ENCODE data around the gene BCR.
A peak's percentile ranks its signal among the peaks of the same experiment; 100 is the strongest.

The BCR gene

GRCh38 chr22:23213022-23213555 lies 32.8 kb downstream of the BCR start:
- no peak for DNase-seq (ENCODE audit: low read depth in 1 of 2, low spot score in 1 of 2)
- Histone ChIP-seq H3K27me3 (ENCODE audit: insufficient read depth, poor library complexity, severe bottlenecking) (no peaks in the 10 kb centered on the region), H3K27ac (replicated peaks) (peak overlapping the region; percentile 4), H3K4me3 (replicated peaks; ENCODE audit: insufficient read depth, low read length) (no peak overlapping the region)
- TF ChIP-seq CTCF (IDR thresholded peaks at IDR 0.05; ENCODE audit: insufficient read depth, low read length) (no peak), SPI1 (IDR thresholded peaks at IDR 0.05; ENCODE audit: borderline replicate concordance, low read depth) (no peak), POLR2AphosphoS5 (IDR thresholded peaks at IDR 0.05; ENCODE audit: low read depth) (no peak), GABPA (IDR thresholded peaks at IDR 0.05; ENCODE audit: low read depth) (no peak), REST (IDR thresholded peaks at IDR 0.05; ENCODE audit: insufficient replicate concordance, low read depth) (no peak)

GRCh38 chr22:23213581-23214334 lies 33.4 kb downstream of the BCR start:
- Histone ChIP-seq H3K27me3 (ENCODE audit: insufficient read depth, poor library complexity, severe bottlenecking) (no peaks in the 10 kb centered on the region), H3K4me3 (replicated peaks; ENCODE audit: insufficient read depth, low read length) (no peak overlapping the region), H3K27ac (replicated peaks) (peak overlapping the region; percentile 35; the same call in 1 of the 2 replicates)
- no peak for DNase-seq (ENCODE audit: low read depth in 1 of 2, low spot score in 1 of 2)
- TF ChIP-seq SPI1 (IDR thresholded peaks at IDR 0.05; ENCODE audit: borderline replicate concordance, low read depth) (no peak), POLR2AphosphoS5 (IDR thresholded peaks at IDR 0.05; ENCODE audit: low read depth) (no peak), REST (IDR thresholded peaks at IDR 0.05; ENCODE audit: insufficient replicate concordance, low read depth) (no peak), GABPA (IDR thresholded peaks at IDR 0.05; ENCODE audit: low read depth) (no peak), CTCF (IDR thresholded peaks at IDR 0.05; ENCODE audit: insufficient read depth, low read length) (no peak)

GRCh38 chr22:23214398-23214797 lies 34.1 kb downstream of the BCR start:
- no peak for DNase-seq (ENCODE audit: low read depth in 1 of 2, low spot score in 1 of 2)
- no peaks in the 10 kb centered on the region for H3K27me3 ChIP-seq (ENCODE audit: insufficient read depth, poor library complexity, severe bottlenecking)
- no peak for TF ChIP-seq SPI1 (IDR thresholded peaks at IDR 0.05; ENCODE audit: borderline replicate concordance, low read depth)
- TF ChIP-seq POLR2AphosphoS5 (IDR thresholded peaks at IDR 0.05; ENCODE audit: low read depth), result no peak
- TF ChIP-seq CTCF (IDR thresholded peaks at IDR 0.05; ENCODE audit: insufficient read depth, low read length), result no peak
- no peak for TF ChIP-seq GABPA (IDR thresholded peaks at IDR 0.05; ENCODE audit: low read depth)
- H3K4me3 ChIP-seq (replicated peaks; ENCODE audit: insufficient read depth, low read length), result no peak overlapping the region
- peak overlapping the region; percentile 35 for H3K27ac ChIP-seq (replicated peaks)
